Kidney epithelial cell (primary cell): ENCODE measurements around the gene CHN1. TPM values are rescaled to one million over a fixed set of nuclear protein-coding genes. Genes with fewer than 3 reads are reported as not detected.

Experiments
- DNase-seq: peaks from one replicate; pipeline ENCODE4 v3.0.0-alpha.2; 2010; ENCODE audit warnings: low read depth
- H3K27me3 ChIP-seq: 2 replicates; pipeline ENCODE4 v1.6.0; 2011; ENCODE audit warnings: low read length; ENCODE audit not compliant: control insufficient read depth, insufficient read depth
- H3K36me3 ChIP-seq: 2 replicates; pipeline ENCODE4 v1.5.1; 2011; ENCODE audit warnings: low read length; ENCODE audit not compliant: control insufficient read depth, insufficient read depth
- H3K4me3 ChIP-seq: 2 replicates; pipeline ENCODE4 v1.5.1; 2011; ENCODE audit warnings: low read depth, mild to moderate bottlenecking, control low read depth, low read length
- total RNA-seq: library from RNA; depleted of rRNA; stranded (reverse); fragments of >200 nt; gene quantifications from 2 replicates; pipeline ENCODE4 v1.2.3, GENCODE V29; 2015
- TF ChIP-seq, protein P1 (sequence below): IDR thresholded peaks from 2 replicates; pipeline ENCODE4 v1.5.1; 2011; ENCODE audit warnings: mild to moderate bottlenecking, moderate library complexity, low read length, control low read depth, inconsistent platforms; ENCODE audit not compliant: insufficient read depth, poor library complexity, severe bottlenecking

The CHN1 gene
- total RNA-seq, 1 donor from 2014 or later = 19.3 TPM

GRCh38 chr2:174764280-174765255 lies 240.6 kb downstream of the CHN1 start, which contains the start of gene CHRNA1:
CHRNA1 (minus strand) TSS chr2:174764472; CDS start chr2:174764394, 78 bp downstream.
- no peak for DNase-seq
- Histone ChIP-seq H3K4me3 (no peak within 1 kb of the TSS), H3K27me3 (no peaks in the 10 kb centered on the region), H3K36me3 (no peaks in the 10 kb centered on the region)
- TF ChIP-seq, protein P1, sequence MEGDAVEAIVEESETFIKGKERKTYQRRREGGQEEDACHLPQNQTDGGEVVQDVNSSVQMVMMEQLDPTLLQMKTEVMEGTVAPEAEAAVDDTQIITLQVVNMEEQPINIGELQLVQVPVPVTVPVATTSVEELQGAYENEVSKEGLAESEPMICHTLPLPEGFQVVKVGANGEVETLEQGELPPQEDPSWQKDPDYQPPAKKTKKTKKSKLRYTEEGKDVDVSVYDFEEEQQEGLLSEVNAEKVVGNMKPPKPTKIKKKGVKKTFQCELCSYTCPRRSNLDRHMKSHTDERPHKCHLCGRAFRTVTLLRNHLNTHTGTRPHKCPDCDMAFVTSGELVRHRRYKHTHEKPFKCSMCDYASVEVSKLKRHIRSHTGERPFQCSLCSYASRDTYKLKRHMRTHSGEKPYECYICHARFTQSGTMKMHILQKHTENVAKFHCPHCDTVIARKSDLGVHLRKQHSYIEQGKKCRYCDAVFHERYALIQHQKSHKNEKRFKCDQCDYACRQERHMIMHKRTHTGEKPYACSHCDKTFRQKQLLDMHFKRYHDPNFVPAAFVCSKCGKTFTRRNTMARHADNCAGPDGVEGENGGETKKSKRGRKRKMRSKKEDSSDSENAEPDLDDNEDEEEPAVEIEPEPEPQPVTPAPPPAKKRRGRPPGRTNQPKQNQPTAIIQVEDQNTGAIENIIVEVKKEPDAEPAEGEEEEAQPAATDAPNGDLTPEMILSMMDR = no peak

DNA sequence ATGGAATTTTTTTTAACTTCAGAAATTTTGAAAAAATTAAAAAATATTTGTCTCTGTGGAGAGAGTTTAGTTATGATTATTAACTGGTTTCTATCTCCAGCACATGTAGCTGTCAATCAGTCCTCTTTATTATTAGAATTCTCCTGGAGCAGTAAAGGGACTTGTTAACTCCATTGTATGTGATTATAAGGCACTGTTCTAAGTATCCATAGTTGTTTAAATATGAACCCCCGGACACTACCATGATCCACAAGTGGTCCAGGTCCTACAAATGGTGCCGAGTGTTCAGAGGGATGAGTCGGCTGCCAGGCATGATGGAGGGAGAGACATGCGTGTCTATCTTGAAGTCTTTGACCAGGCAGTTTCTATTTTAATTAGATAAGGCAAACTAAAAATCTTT lies 241.4 kb downstream of the CHN1 start:
- no peaks in the 10 kb centered on the region for H3K27me3 ChIP-seq
- no peak overlapping the region for H3K4me3 ChIP-seq
- no peak for DNase-seq
- H3K36me3 ChIP-seq = no peaks in the 10 kb centered on the region
- TF ChIP-seq, protein P1 = no peak

DNA sequence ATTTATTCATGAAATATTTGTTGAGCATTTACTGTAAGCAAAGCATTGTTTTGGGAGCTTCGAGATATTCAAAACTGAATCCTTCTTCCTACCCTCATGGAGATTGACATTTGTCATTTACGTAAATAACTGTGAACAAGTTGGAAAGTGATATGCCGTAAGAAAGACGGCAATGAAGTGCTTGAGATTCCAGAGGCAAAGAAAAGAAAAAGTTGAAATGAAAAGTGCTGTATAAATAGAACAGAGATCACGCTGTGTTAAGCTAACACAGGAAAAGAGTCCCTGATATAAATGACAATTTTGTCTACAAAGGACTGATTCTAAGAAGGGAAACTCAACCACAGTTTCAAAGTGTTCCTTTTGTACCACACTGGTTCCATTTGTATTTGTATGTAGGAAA lies 242.7 kb downstream of the CHN1 start:
- no peak overlapping the region for H3K4me3 ChIP-seq
- H3K36me3 ChIP-seq = no peaks in the 10 kb centered on the region
- TF ChIP-seq, protein P1 = no peak
- no peak for DNase-seq
- no peaks in the 10 kb centered on the region for H3K27me3 ChIP-seq

DNA sequence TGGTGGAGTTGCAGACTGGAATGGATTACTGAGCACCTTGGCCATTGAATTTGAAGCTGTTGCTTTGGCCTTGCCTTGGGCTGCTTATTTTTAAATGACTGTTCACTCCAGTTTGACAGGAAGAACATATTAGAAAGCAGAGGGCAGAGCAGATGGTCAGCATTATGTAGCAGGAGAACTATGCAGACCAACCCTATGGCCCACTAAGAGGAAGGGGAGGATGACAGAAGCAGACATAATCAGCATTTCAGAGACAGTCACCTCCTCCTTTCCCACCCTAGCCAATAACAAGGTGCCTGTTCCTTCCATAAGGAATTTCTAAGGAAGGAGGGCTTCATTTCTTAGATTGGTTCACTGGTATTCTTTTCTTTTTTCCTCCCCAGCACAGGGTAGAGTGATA lies 243.3 kb downstream of the CHN1 start:
- TF ChIP-seq, protein P1 = no peak
- Histone ChIP-seq H3K27me3 (no peaks in the 10 kb centered on the region), H3K36me3 (no peaks in the 10 kb centered on the region), H3K4me3 (no peak overlapping the region)
- no peak for DNase-seq

DNA sequence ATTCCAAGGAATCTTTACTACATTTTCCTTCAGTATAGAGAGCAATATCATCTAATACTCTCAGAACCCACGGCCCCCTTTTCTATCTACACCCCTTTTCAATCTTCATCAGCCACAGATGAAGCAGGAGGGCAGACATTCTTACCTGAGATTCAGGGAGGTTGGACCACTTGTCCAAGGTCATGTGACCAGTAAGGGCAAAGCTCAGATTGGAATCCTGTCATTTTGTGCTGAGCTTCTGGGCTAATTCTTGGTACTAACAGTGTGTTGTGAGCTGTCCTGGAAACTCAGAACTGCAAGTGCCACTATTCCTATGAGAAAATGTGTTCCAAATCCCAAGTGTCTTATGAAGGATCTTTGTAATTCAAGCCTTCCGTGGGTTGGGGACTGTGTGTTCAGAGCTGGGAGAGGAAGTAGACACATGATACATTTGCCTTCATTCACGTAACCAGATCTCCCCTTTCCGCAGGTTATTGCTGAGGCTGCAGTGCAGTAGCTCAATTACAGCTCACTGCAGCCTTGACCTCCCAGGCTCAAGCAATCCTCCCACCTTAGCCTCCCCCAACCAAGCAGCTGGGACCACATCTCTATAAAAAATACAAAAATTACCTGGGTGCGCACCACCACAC lies 244.2 kb downstream of the CHN1 start:
- Histone ChIP-seq H3K4me3 (no peak overlapping the region), H3K27me3 (no peaks in the 10 kb centered on the region), H3K36me3 (no peaks in the 10 kb centered on the region)
- TF ChIP-seq, protein P1 = no peak
- no peak for DNase-seq
